Naive thymus-derived CD4-positive, alpha-beta T cell (primary cell): ENCODE measurements around the gene KLHL35. TPM values are rescaled to one million over a fixed set of nuclear protein-coding genes. Genes with fewer than 3 reads are reported as not detected.

Experiments
- ATAC-seq: fragments of 150-1000 bp; cut with Tn5 transposase; 2 replicates; pipeline ENCODE4 v1.10.0; 2021; ENCODE audit warnings: mild to moderate bottlenecking, moderate library complexity
- CTCF ChIA-PET: fragments of 350-600 bp; sonication (Branson Sonifier 250); formaldehyde crosslinking; loops from one replicate; lab custom pipeline; 2021; ENCODE audit warnings: antibody characterized with exemption; lab: Charles Lee
- POLR2A ChIA-PET: fragments of 350-600 bp; sonication (Branson Sonifier 250); formaldehyde crosslinking; loops from one replicate; lab custom pipeline; 2021; ENCODE audit warnings: antibody characterized with exemption, inconsistent platforms; lab: Charles Lee
- DNase-seq, 9 donors: peaks; one replicate each; pipeline versions ENCODE4 v3.0.0 to v3.0.0-alpha.2; 2020 to 2022; ENCODE audit warnings: mixed read lengths in 1 of 9
- H3K27ac ChIP-seq: one replicate; pipeline ENCODE4 v1.7.0; 2013; ENCODE audit warnings: mild to moderate bottlenecking, low read depth, low read length, moderate library complexity
- H3K27me3 ChIP-seq, 2 donors: one replicate each; pipeline ENCODE4 v1.7.0; 2013; ENCODE audit warnings: low read length in 2 of 2, mild to moderate bottlenecking in 2 of 2, moderate library complexity in 2 of 2; ENCODE audit not compliant: control insufficient read depth in 2 of 2, insufficient read depth in 2 of 2
- H3K36me3 ChIP-seq, 3 experiments: 1 replicate in 2 of 3; 2 replicates in 1 of 3; pipeline ENCODE4 v1.7.0; 2013; ENCODE audit warnings: low read length in 3 of 3, mild to moderate bottlenecking in 3 of 3, moderate library complexity in 1 of 3; ENCODE audit not compliant: insufficient read depth in 3 of 3, control insufficient read depth in 2 of 3
- H3K4me1 ChIP-seq, 2 donors: one replicate each; pipeline ENCODE4 v1.7.0; 2013; ENCODE audit warnings: low read length in 2 of 2, mild to moderate bottlenecking in 2 of 2, moderate library complexity in 1 of 2; ENCODE audit not compliant: control insufficient read depth in 2 of 2, insufficient read depth in 2 of 2
- H3K4me3 ChIP-seq: 2 replicates; pipeline ENCODE4 v1.7.0; 2013; ENCODE audit warnings: mild to moderate bottlenecking, low read length
- H3K9me3 ChIP-seq, 3 experiments: 1 replicate in 2 of 3; 2 replicates in 1 of 3; pipeline ENCODE4 v1.7.0; 2013; ENCODE audit warnings: low read length in 3 of 3; ENCODE audit not compliant: control insufficient read depth in 2 of 3
- H3K27ac Mint-ChIP-seq, 9 donors: one replicate each; pipeline ENCODE4 v1.8.0; 2020 to 2022; ENCODE audit warnings: mixed read lengths in 9 of 9, mild to moderate bottlenecking in 8 of 9, moderate library complexity in 5 of 9, inconsistent platforms in 2 of 9
- H3K27me3 Mint-ChIP-seq, 5 donors: one replicate each; pipeline ENCODE4 v1.8.0; 2021 to 2022; ENCODE audit warnings: mixed read lengths in 5 of 5, mild to moderate bottlenecking in 1 of 5
- H3K36me3 Mint-ChIP-seq, 5 donors: one replicate each; pipeline ENCODE4 v1.8.0; 2020 to 2022; ENCODE audit warnings: mixed read lengths in 5 of 5, mild to moderate bottlenecking in 3 of 5, inconsistent platforms in 1 of 5
- H3K4me1 Mint-ChIP-seq, 7 donors: one replicate each; pipeline ENCODE4 v1.8.0; 2020 to 2022; ENCODE audit warnings: mixed read lengths in 7 of 7, mild to moderate bottlenecking in 3 of 7, inconsistent platforms in 1 of 7
- H3K4me3 Mint-ChIP-seq, 10 donors: one replicate each; pipeline ENCODE4 v1.8.0; 2020 to 2022; ENCODE audit warnings: mild to moderate bottlenecking in 10 of 10, mixed read lengths in 10 of 10, moderate library complexity in 6 of 10, inconsistent platforms in 2 of 10
- H3K9me3 Mint-ChIP-seq, 11 donors: one replicate each; pipeline ENCODE4 v1.8.0; 2020 to 2022; ENCODE audit warnings: mixed read lengths in 11 of 11, mild to moderate bottlenecking in 4 of 11, inconsistent platforms in 1 of 11, moderate library complexity in 1 of 11
- intact Hi-C, 2 donors: fragments of 100-400 bp; cut with micrococcal nuclease; formaldehyde crosslinking; loops; one replicate each; pipeline ENCODE4 v1.15.1; 2023
- polyA plus RNA-seq, 2 donors: library from polyadenylated mRNA; unstranded; fragments of 300-500 nt; fragmentation: Illumina TruSeq; gene quantifications; one replicate each; pipeline ENCODE4 v1.2.3, GENCODE V29; 2021
- total RNA-seq, 6 experiments: library from RNA in 5 of 6; stranded (reverse) in 5 of 6; gene quantifications; 1 replicate in 5 of 6; 2 replicates in 1 of 6; pipeline ENCODE4 v1.2.3 and lab custom pipeline; 2021 to 2026

KLHL35 gene
- total and polyA plus RNA-seq, 7 experiments from 2014 or later, result 0.57 to 1.4 (median 0.67) TPM

DNA sequence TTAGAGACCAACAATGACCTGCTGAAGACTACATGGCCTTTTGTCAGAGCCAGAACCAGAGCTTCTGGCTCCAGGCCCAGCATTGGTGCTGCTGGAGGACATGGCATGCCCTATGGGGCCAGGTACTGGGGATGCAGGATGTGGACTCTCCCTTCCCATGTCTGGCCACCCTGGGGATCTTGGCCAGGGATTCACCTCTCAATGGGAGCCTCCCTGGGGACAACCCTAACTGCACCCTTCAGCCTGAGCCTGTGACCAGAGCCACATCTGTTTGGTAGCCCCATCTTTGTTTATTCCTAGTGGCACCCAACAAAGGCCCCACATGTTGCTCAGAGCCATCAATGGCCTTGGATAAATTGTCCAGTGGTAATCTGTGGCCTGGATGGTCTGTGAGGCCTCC lies 5.8 kb downstream of the KLHL35 start:
- H3K27ac Mint-ChIP-seq, result no peak overlapping the region

DNA sequence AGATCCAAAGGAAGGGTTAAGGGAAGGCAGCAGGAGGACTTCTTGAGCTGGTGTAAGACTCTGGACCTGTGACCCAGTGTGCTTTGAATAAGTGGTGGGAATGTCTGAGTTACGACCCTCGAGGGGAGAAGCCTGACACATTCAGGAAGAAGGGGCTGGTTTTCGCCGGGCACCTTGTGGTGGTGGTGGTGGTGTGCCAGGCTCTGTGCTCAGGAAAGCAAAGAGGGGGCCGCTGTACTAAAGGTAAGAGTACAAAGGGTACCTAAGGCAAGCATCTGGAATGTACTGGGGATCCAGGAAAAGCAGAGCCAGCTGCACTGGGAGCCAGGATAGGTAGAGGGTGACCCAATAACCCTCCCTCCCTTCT lies 6.3 kb downstream of the KLHL35 start:
- no peak overlapping the region for H3K4me3 Mint-ChIP-seq
- no peak overlapping the region for H3K27ac Mint-ChIP-seq
- POLR2A ChIA-PET, result no interaction called here
- Histone ChIP-seq H3K27me3 (peaks cover 0 to 4% of the 10 kb centered on the region in 2 donors), H3K36me3 (peaks cover 0 to 20% (median 0%) of the 10 kb centered on the region in 3 experiments), H3K9me3 (peaks cover 0 to 4% (median 0%) of the 10 kb centered on the region in 3 experiments), H3K4me3 (no peak overlapping the region), H3K27ac (no peak overlapping the region), H3K4me1 (peaks cover 10 to 12% of the 10 kb centered on the region in 2 donors)
- H3K9me3 Mint-ChIP-seq, result peaks cover 0 to 7% (median 3%) of the 10 kb centered on the region in 11 donors
- ATAC-seq (no peak), DNase-seq (no peak)
- CTCF ChIA-PET, result interaction anchor here (1.4 kb wide), 1 partner anchor 106 kb away, joined by 4 read pairs; no protein-coding TSS in a partner anchor
- H3K36me3 Mint-ChIP-seq, result peaks cover 0 to 11% (median 0%) of the 10 kb centered on the region in 5 donors
- intact Hi-C loops, result no loop called here
- H3K4me1 Mint-ChIP-seq, result peaks cover 17 to 31% (median 22%) of the 10 kb centered on the region in 7 donors
- peaks cover 17 to 36% (median 21%) of the 10 kb centered on the region in 5 donors for H3K27me3 Mint-ChIP-seq

More for the DNA sequence above, 5.8 kb downstream of the KLHL35 start:
- ATAC-seq (no peak), DNase-seq (no peak)
- Histone ChIP-seq H3K4me1 (peaks cover 10 to 12% of the 10 kb centered on the region in 2 donors), H3K4me3 (no peak overlapping the region), H3K27me3 (peaks cover 4 to 5% of the 10 kb centered on the region in 2 donors), H3K36me3 (peaks cover 0 to 18% (median 0%) of the 10 kb centered on the region in 3 experiments), H3K9me3 (peaks cover 0 to 4% (median 0%) of the 10 kb centered on the region in 3 experiments), H3K27ac (no peak overlapping the region)
- intact Hi-C loops, result no loop called here
- POLR2A ChIA-PET, result no interaction called here
- CTCF ChIA-PET, result no interaction called here
- Mint-ChIP-seq H3K27me3 (peaks cover 22 to 40% (median 22%) of the 10 kb centered on the region in 5 donors), H3K4me3 (no peak overlapping the region), H3K36me3 (peaks cover 0 to 11% (median 0%) of the 10 kb centered on the region in 5 donors), H3K4me1 (peaks cover 17 to 31% (median 22%) of the 10 kb centered on the region in 7 donors), H3K9me3 (peaks cover 0 to 7% (median 3%) of the 10 kb centered on the region in 11 donors)

DNA sequence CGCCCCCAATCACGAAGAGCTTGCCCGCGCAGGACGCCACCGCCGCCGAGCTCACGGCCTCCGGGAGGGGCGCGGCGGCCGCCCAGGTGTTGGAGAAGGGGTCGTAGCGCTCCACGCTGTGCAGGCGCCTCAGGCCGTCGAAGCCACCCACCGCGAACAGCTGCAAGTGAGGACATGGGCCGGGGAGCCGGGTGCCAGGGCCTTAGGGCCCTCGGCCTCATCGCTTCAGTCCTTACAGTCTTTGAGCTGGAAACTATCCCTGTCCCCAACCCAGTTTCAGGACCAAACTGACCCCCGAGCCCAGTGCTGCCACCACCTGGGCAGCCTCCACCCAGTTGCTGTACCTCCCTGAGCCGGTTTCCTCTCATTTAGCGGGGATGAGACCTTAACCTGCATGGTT lies 7.6 kb downstream of the KLHL35 start:
- Histone ChIP-seq H3K4me1 (peaks cover 4 to 5% of the 10 kb centered on the region in 2 donors), H3K27ac (no peak overlapping the region), H3K4me3 (no peak overlapping the region), H3K27me3 (no peaks in the 10 kb centered on the region), H3K36me3 (peaks cover 0 to 20% (median 0%) of the 10 kb centered on the region in 3 experiments), H3K9me3 (peaks cover 0 to 4% (median 0%) of the 10 kb centered on the region in 3 experiments)
- H3K27me3 Mint-ChIP-seq, result peaks cover 8 to 23% (median 9%) of the 10 kb centered on the region in 5 donors
- no peak for DNase-seq
- peaks cover 0 to 7% (median 2%) of the 10 kb centered on the region in 11 donors for H3K9me3 Mint-ChIP-seq
- no peak for ATAC-seq
- ChIA-PET CTCF (interaction anchor here (0.6 to 1.4 kb wide), 2 partner anchors 50 to 107 kb away, joined by 4 read pairs; no protein-coding TSS in a partner anchor), POLR2A (no interaction called here)
- H3K4me1 Mint-ChIP-seq, result peaks cover 9 to 20% (median 14%) of the 10 kb centered on the region in 7 donors
- H3K4me3 Mint-ChIP-seq, result no peak overlapping the region
- no peak overlapping the region for H3K27ac Mint-ChIP-seq
- H3K36me3 Mint-ChIP-seq, result peaks cover 0 to 9% (median 0%) of the 10 kb centered on the region in 5 donors
- intact Hi-C loops, result no loop called here

DNA sequence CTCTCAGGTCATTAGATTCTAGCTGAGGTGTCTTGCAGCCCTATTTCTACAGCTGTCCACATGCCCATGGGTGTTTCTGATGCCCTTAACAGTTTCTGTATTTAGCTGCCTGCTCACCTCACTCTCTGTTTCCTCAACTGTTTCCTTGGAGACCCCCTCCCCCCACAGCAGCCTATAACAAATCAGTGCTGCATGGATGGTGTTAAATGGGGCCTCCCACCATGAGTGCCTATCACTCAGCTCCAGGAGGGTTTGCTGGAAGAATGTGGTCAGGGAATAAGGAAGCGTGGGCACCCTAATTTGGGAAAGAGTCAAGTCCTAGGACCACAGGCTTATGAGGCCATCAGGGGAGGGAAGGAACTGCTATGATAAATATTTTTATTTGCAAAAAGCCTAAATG lies 8.6 kb downstream of the KLHL35 start:
- POLR2A ChIA-PET, result no interaction called here
- CTCF ChIA-PET, result interaction anchor here (0.5 kb wide), 1 partner anchor 9 kb away, joined by 3 read pairs; no protein-coding TSS in a partner anchor
- intact Hi-C loops, result no loop called here
- H3K4me3 Mint-ChIP-seq, result no peak overlapping the region
- H3K27me3 Mint-ChIP-seq, result peaks cover 8 to 21% (median 8%) of the 10 kb centered on the region in 5 donors
- Histone ChIP-seq H3K36me3 (peaks cover 0 to 20% (median 0%) of the 10 kb centered on the region in 3 experiments), H3K9me3 (peaks cover 0 to 4% (median 0%) of the 10 kb centered on the region in 3 experiments), H3K4me1 (peaks cover 2 to 4% of the 10 kb centered on the region in 2 donors), H3K4me3 (no peak overlapping the region), H3K27me3 (no peaks in the 10 kb centered on the region), H3K27ac (no peak overlapping the region)
- peaks cover 6 to 19% (median 13%) of the 10 kb centered on the region in 7 donors for H3K4me1 Mint-ChIP-seq
- H3K9me3 Mint-ChIP-seq, result peaks cover 0 to 5% (median 1%) of the 10 kb centered on the region in 11 donors
- DNase-seq, result no peak
- peaks cover 0 to 9% (median 0%) of the 10 kb centered on the region in 5 donors for H3K36me3 Mint-ChIP-seq
- no peak overlapping the region for H3K27ac Mint-ChIP-seq
- ATAC-seq, result no peak

GRCh38 chr11:75423721-75424120 lies 9.3 kb downstream of the KLHL35 start:
- ATAC-seq, result no peak
- peaks cover under 1 to 14% (median 2%) of the 10 kb centered on the region in 5 donors for H3K27me3 Mint-ChIP-seq
- POLR2A ChIA-PET, result no interaction called here

DNA sequence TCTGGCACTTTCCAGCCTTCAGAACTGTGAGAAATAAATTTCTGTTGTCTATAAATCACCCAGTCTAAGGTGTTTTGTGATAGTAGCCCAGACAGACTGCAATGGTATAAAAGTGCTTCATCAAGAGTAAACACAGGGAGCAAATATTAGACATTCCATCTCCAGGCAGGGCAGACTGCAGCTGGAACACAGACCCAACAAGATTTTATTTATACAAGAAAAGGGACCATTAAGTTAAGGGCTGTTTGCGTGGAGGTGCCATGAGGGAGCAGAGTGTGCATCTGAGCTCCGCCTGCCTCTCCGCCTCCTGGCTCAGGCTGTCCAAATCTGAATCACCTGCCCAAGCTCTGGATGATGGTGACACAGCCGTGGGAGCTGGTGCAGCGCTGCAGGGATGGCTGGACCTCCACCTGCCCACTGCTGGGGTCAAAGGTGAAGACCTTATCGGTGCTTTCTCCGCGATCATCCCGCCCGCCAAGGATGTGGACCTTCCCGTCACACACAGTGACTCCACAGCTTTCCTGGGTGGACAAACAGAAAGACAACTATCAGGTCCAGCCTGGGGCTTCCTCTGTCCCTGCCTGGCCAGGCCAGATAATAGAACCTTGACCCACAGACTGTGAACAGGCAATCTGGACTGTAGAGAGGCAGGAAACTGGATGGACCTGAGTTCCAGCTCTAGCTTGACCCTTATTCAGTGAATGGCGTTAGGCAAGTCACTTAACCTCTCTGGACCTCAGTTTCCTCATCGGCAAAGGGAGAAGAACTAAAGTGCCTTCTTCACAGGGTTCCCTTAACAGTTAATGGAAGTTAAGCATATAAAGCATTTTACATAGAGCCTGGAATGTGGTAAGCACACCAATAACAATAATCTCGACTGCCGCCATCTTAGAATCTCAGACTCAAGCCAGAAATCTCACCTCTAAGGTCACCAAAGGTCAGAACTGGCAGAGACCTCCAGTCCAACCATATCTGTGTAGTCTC lies 10.5 kb downstream of the KLHL35 start:
- no peak overlapping the region for H3K4me3 ChIP-seq
- H3K9me3 ChIP-seq, result no peaks in the 10 kb centered on the region
- DNase-seq (no peak), ATAC-seq (no peak)
- no peaks in the 10 kb centered on the region for H3K27me3 ChIP-seq
- CTCF ChIA-PET, result no interaction called here
- H3K27me3 Mint-ChIP-seq, result peaks cover 0 to 2% (median 0%) of the 10 kb centered on the region in 5 donors
- H3K9me3 Mint-ChIP-seq, result no peaks in the 10 kb centered on the region
- H3K4me1 ChIP-seq, result no peaks in the 10 kb centered on the region
- no peak overlapping the region for H3K27ac ChIP-seq
- POLR2A ChIA-PET, result no interaction called here
- no peak overlapping the region for H3K4me3 Mint-ChIP-seq
- intact Hi-C loops, result no loop called here
- H3K4me1 Mint-ChIP-seq, result peaks cover 0 to 3% (median 0%) of the 10 kb centered on the region in 7 donors
- peaks cover 0 to 9% (median 0%) of the 10 kb centered on the region in 5 donors for H3K36me3 Mint-ChIP-seq
- H3K36me3 ChIP-seq, result peaks cover 0 to 20% (median 0%) of the 10 kb centered on the region in 3 experiments
- H3K27ac Mint-ChIP-seq, result peak overlapping the region in 1 of 9 donors; percentile 49

More at GRCh38 chr11:75423721-75424120, 9.3 kb downstream of the KLHL35 start:
- Mint-ChIP-seq H3K9me3 (no peaks in the 10 kb centered on the region), H3K4me1 (peaks cover 4 to 12% (median 6%) of the 10 kb centered on the region in 7 donors), H3K36me3 (peaks cover 0 to 9% (median 0%) of the 10 kb centered on the region in 5 donors), H3K4me3 (no peak overlapping the region), H3K27ac (no peak overlapping the region)
- intact Hi-C loops, result no loop called here
- no peaks in the 10 kb centered on the region for H3K27me3 ChIP-seq
- CTCF ChIA-PET, result no interaction called here
- H3K4me1 ChIP-seq, result peaks cover 0 to 4% of the 10 kb centered on the region in 2 donors
- no peak overlapping the region for H3K4me3 ChIP-seq
- no peak overlapping the region for H3K27ac ChIP-seq
- H3K36me3 ChIP-seq, result peaks cover 0 to 20% (median 0%) of the 10 kb centered on the region in 3 experiments
- no peak for DNase-seq
- H3K9me3 ChIP-seq, result no peaks in the 10 kb centered on the region
